Body of pancreas (tissue), 4 donors: Measurements from ENCODE around the gene SULT1A3. TPM values are rescaled to one million over a fixed set of nuclear protein-coding genes. Genes with fewer than 3 reads are reported as not detected.
A peak's percentile ranks its signal among the peaks of the same experiment; 100 is the strongest.
"Not testable (repeated sequence)": the region's sequence is repeated elsewhere in the genome, so short reads cannot be mapped to it uniquely, and the experiment has no call there.

ENCODE experiments used
- ATAC-seq: fragments of 150-250 bp; one replicate; pipeline ENCODE4 v1.9.1; 2016
- DNase-seq, 4 donors: peaks; one replicate each; pipeline ENCODE4 v3.0.0-alpha.2; 2019
- H3K27ac ChIP-seq, 4 donors: fragments of 200-600 bp; sonication (generic); 1 replicate in 3 of 4; 2 replicates in 1 of 4; pipeline versions ENCODE4 v1.5.1 to v1.6.1; 2016 to 2019; ENCODE audit warnings: mild to moderate bottlenecking in 1 of 4, mixed read lengths in 1 of 4, moderate library complexity in 1 of 4
- H3K27me3 ChIP-seq, 2 donors: fragments of 200-600 bp; sonication (generic); one replicate each; pipeline ENCODE4 v1.6.0; 2016; ENCODE audit warnings: mild to moderate bottlenecking in 1 of 2
- H3K36me3 ChIP-seq, 2 donors: fragments of 200-600 bp; sonication (generic); replicated peaks in 1 of 2; 2 replicates each; pipeline ENCODE4 v1.5.1; 2016; ENCODE audit warnings: low read depth in 2 of 2; ENCODE audit not compliant: insufficient read depth in 1 of 2
- H3K4me1 ChIP-seq: fragments of 200-600 bp; sonication (generic); one replicate; pipeline ENCODE4 v1.6.0; 2016
- H3K4me3 ChIP-seq, 2 donors: fragments of 200-600 bp; sonication (generic); 1 replicate in 1 of 2; 2 replicates in 1 of 2; pipeline ENCODE4 v1.5.1; 2016 to 2019
- H3K9me3 ChIP-seq, 3 donors: fragments of 200-600 bp; sonication (generic); 1 replicate in 2 of 3; 2 replicates in 1 of 3; pipeline ENCODE4 v1.5.1; 2016
- CTCF ChIP-seq, 7 experiments: fragments of 450-650 bp in 4 of 7; fragments of 200-600 bp in 3 of 7; sonication (generic) in 3 of 7; IDR thresholded peaks; one replicate each; pipeline ENCODE4 v1.5.1; 2016 to 2019; ENCODE audit warnings: antibody characterized with exemption in 7 of 7
- POLR2A ChIP-seq, 3 donors: fragments of 450-650 bp; IDR thresholded peaks; one replicate each; pipeline ENCODE4 v1.6.1; 2016; ENCODE audit warnings: antibody characterized with exemption in 3 of 3, mild to moderate bottlenecking in 2 of 3
- WGBS, 2 donors: methylation state at CpG; one replicate each; pipeline ENCODE4 v1.1.5; 2017; 5-methylcytosine and 5-hydroxymethylcytosine counted together
- intact Hi-C: fragments of 100-400 bp; cut with DNase I; formaldehyde crosslinking; loops from one replicate; pipeline ENCODE4 v1.15.1; 2023
- total RNA-seq, 2 donors: library from RNA; depleted of rRNA; stranded (reverse); fragments of >200 nt; gene quantifications; one replicate each; pipeline ENCODE4 v1.1.0, GENCODE V29; 2016

The SULT1A3 gene
- total RNA-seq, 2 donors from 2014 or later, result 5.7 to 63.3 TPM

- Histone ChIP-seq H3K36me3 (no peaks in the 10 kb centered on the region), H3K27me3 (no peaks in the 10 kb centered on the region), H3K9me3 (no peaks in the 10 kb centered on the region), H3K4me3 (no peak overlapping the region), H3K27ac (no peak overlapping the region), H3K4me1 (no peaks in the 10 kb centered on the region)
- no peak for ATAC-seq
- intact Hi-C loops, result loop anchor here (10.0 kb wide), 1 partner anchor 49 kb away; the partner anchor contains the start of gene GDPD3
- DNase-seq, result no peak
- WGBS, 2 donors, result 82 to 90% methylated on average over 2 to 3 of the region's 3 CpGs
- TF ChIP-seq CTCF (IDR thresholded peaks at IDR 0.05) (no peak), POLR2A (IDR thresholded peaks at IDR 0.05) (no peak)
Observed at GRCh38 chr16:30163538-30163937, 35.5 kb upstream of the SULT1A3 start.

- Histone ChIP-seq H3K4me1 (no peaks in the 10 kb centered on the region), H3K4me3 (no peak overlapping the region), H3K36me3 (no peaks in the 10 kb centered on the region), H3K27ac (no peak overlapping the region), H3K27me3 (no peaks in the 10 kb centered on the region), H3K9me3 (no peaks in the 10 kb centered on the region)
- ATAC-seq (no peak), DNase-seq (peak in 1 of 4 donors; percentile 34)
- TF ChIP-seq POLR2A (IDR thresholded peaks at IDR 0.05) (no peak), CTCF (IDR thresholded peaks at IDR 0.05) (no peak)
- intact Hi-C loops, result loop anchor here (10.0 kb wide), 1 partner anchor 52 kb away; the partner anchor contains the start of gene GDPD3
- WGBS, 2 donors, result 75 to 87% methylated on average over 11 of the region's 11 CpGs
Observed at GRCh38 chr16:30166202-30166902, 32.7 kb upstream of the SULT1A3 start.

- not testable (repeated sequence) for H3K36me3 ChIP-seq, H3K27ac ChIP-seq, ATAC-seq, H3K4me1 ChIP-seq, DNase-seq, H3K27me3 ChIP-seq, H3K4me3 ChIP-seq, H3K9me3 ChIP-seq
- 90% methylated on average over 4 of the region's 29 CpGs; no CpG with 5 or more reads in 1 of the 2 donors for WGBS, 2 donors
- intact Hi-C loops, result loop anchor here (10.0 kb wide), 1 partner anchor 54 kb away; the partner anchor contains the start of gene GDPD3
Observed at GRCh38 chr16:30168746-30169145, 30.3 kb upstream of the SULT1A3 start.

- not testable (repeated sequence) for H3K27ac ChIP-seq, H3K9me3 ChIP-seq, H3K4me1 ChIP-seq, H3K27me3 ChIP-seq, DNase-seq, ATAC-seq, H3K4me3 ChIP-seq, H3K36me3 ChIP-seq
- no CpG with 5 or more reads among the region's 38 CpGs for WGBS, 2 donors
- intact Hi-C loops, result loop anchor here (10.0 kb wide), 1 partner anchor 55 kb away; the partner anchor contains the start of gene GDPD3
Observed at GRCh38 chr16:30169416-30169815, 29.6 kb upstream of the SULT1A3 start.

GRCh38 chr16:30170145-30170544 is 28.9 kb upstream of the SULT1A3 start:
- DNase-seq, H3K4me1 ChIP-seq, H3K4me3 ChIP-seq, intact Hi-C loops, ATAC-seq, H3K27ac ChIP-seq, H3K9me3 ChIP-seq, H3K36me3 ChIP-seq, H3K27me3 ChIP-seq: not testable (repeated sequence)
- WGBS, 2 donors, result no CpG with 5 or more reads among the region's 31 CpGs

GRCh38 chr16:30173054-30173453 is 26.0 kb upstream of the SULT1A3 start:
- H3K4me3 ChIP-seq, result no peak overlapping the region
- no peaks in the 10 kb centered on the region for H3K4me1 ChIP-seq
- no peak for ATAC-seq
- no peaks in the 10 kb centered on the region for H3K36me3 ChIP-seq
- TF ChIP-seq CTCF (IDR thresholded peaks at IDR 0.05) (no peak), POLR2A (IDR thresholded peaks at IDR 0.05) (no peak)
- DNase-seq, result no peak
- H3K27ac ChIP-seq, result no peak overlapping the region
- no peaks in the 10 kb centered on the region for H3K27me3 ChIP-seq
- H3K9me3 ChIP-seq, result no peaks in the 10 kb centered on the region
- intact Hi-C loops, result no loop called here
- 67 to 71% methylated on average over 7 of the region's 7 CpGs for WGBS, 2 donors

- H3K36me3 ChIP-seq, H3K27me3 ChIP-seq, H3K4me3 ChIP-seq, H3K4me1 ChIP-seq, H3K27ac ChIP-seq, intact Hi-C loops, ATAC-seq, H3K9me3 ChIP-seq: not testable (repeated sequence)
- 85 to 86% methylated on average over 6 of the region's 6 CpGs for WGBS, 2 donors
- peak in 1 of 4 donors; percentile 18 for DNase-seq
Observed at GRCh38 chr16:30176876-30177275, 22.2 kb upstream of the SULT1A3 start.
